HUES64 (cell line): Measurements from ENCODE around the gene TNP1.

ENCODE experiments used
- H3K27ac ChIP-seq: 2 replicates; pipeline ENCODE4 v1.7.0; 2013; ENCODE audit warnings: low read depth, low read length, inconsistent platforms
- H3K27me3 ChIP-seq: 2 replicates; pipeline ENCODE4 v1.6.1; 2013; ENCODE audit warnings: mild to moderate bottlenecking, low read length; ENCODE audit not compliant: insufficient read depth
- H3K36me3 ChIP-seq: 2 replicates; pipeline ENCODE4 v1.6.1; 2013; ENCODE audit warnings: mild to moderate bottlenecking, low read length; ENCODE audit not compliant: insufficient read depth
- H3K4me1 ChIP-seq: 2 replicates; pipeline ENCODE4 v1.6.1; 2013; ENCODE audit warnings: mild to moderate bottlenecking, low read length, moderate library complexity; ENCODE audit not compliant: insufficient read depth
- H3K4me3 ChIP-seq: 2 replicates; pipeline ENCODE4 v1.5.1; 2013; ENCODE audit warnings: mild to moderate bottlenecking, low read length, moderate library complexity
- H3K9ac ChIP-seq: 2 replicates; pipeline ENCODE4 v1.6.1; 2013; ENCODE audit warnings: mild to moderate bottlenecking, low read depth, low read length
- H3K9me3 ChIP-seq: 2 replicates; pipeline ENCODE4 v1.6.1; 2013; ENCODE audit warnings: low read depth, low read length; ENCODE audit not compliant: insufficient read depth
- WGBS: fragments of 150-250, 120-280 bp; methylation state at CpG from one replicate; pipeline ENCODE4 v1.1.7; 2013; ENCODE audit warnings: missing lambda C conversion rate; 5-methylcytosine and 5-hydroxymethylcytosine counted together

Gene TNP1

DNA sequence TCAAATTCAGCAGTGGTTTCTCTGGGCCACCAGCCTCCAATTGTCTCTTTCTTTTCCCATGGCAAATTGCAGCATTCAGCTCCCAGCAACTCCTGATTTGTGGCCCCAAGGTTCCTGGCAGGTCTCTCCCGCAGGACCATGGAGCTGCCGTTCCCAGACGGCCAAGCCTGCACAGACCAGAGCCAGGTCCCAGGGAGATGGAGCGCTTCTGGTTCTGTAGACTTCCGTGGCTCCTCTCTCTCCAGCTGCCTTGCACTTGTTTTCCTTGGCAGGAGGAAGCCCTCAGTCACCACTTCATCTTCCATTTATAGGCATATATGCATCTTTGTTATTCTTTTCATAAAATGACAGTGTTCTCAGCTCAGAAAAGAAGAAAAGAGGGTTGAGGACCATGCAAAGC is 21.7 kb downstream of the TNP1 start:
- H3K27me3 ChIP-seq, result no peaks in the 10 kb centered on the region
- no peaks in the 10 kb centered on the region for H3K9me3 ChIP-seq
- 94% methylated on average over 5 of the region's 5 CpGs for WGBS
- H3K9ac ChIP-seq, result no peak overlapping the region
- H3K36me3 ChIP-seq, result no peaks in the 10 kb centered on the region
- no peaks in the 10 kb centered on the region for H3K4me1 ChIP-seq
- no peak overlapping the region for H3K4me3 ChIP-seq
- no peak overlapping the region for H3K27ac ChIP-seq

DNA sequence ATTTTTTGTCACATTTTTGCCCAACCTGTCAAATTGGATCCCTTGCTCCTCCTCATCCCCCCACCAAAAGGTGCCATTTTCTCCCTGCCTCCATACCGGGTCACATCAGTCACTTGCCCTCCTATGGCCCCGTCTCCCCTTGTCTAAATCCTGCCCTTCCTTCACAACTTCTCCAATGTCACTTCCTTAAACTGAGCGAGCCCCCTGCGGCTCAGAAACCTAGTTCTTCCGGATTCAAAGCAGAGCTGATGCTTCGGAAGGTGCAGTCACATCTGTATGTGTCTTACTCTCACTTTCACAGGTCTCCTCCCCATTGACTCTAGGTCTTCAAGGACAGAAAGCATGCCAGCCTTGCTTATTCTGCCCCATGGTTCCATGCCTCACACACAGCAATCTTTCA is 22.1 kb downstream of the TNP1 start:
- H3K4me1 ChIP-seq, result no peaks in the 10 kb centered on the region
- 89% methylated on average over 6 of the region's 6 CpGs for WGBS
- no peaks in the 10 kb centered on the region for H3K36me3 ChIP-seq
- H3K27me3 ChIP-seq, result no peaks in the 10 kb centered on the region
- no peak overlapping the region for H3K4me3 ChIP-seq
- no peak overlapping the region for H3K9ac ChIP-seq
- H3K9me3 ChIP-seq, result no peaks in the 10 kb centered on the region
- no peak overlapping the region for H3K27ac ChIP-seq

DNA sequence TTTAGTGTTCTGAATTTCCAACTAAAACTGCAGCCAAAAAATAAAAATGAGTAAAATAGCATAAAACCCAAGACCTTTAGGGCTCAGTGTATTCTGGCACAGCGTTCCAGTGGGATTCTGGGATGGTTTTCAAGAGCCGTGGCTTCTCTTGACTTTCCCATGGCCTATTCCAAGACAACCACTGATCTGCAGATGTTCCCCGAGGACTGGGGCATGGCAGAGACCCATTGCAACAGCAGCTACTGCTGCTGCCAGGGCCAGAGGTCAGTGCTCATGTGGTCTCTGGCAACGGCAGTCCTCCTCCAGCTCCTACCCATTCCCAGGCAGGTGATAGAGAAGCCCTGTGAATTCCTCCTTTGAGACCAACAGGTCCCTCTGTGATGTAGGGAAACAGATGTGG is 26.8 kb downstream of the TNP1 start:
- Histone ChIP-seq H3K4me1 (no peaks in the 10 kb centered on the region), H3K36me3 (no peaks in the 10 kb centered on the region), H3K9ac (no peak overlapping the region), H3K4me3 (no peak overlapping the region), H3K27me3 (no peaks in the 10 kb centered on the region), H3K9me3 (no peaks in the 10 kb centered on the region), H3K27ac (no peak overlapping the region)
- 92% methylated on average over 4 of the region's 4 CpGs for WGBS

DNA sequence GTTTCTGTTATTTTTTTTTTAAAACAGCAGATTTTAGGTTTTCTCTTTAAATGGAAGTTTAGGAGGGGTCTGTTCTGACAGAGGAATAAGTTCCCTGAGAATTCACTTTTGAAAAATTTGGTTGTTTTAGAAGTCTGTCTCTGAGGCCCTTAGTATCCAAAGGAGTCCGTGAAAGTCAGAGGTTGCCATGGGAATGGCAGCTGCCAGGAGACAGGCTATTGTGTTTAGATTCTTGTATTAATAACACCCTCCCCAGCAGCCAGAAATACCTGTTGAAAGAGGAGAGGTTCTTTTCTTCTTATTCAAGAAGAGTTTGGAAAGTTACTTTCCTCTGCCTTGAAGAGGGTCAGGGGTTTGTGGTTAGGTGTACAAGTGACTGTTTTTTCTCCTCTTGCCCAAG is 29.5 kb downstream of the TNP1 start:
- Histone ChIP-seq H3K4me1 (peaks cover 5% of the 10 kb centered on the region; the same call in 1 of the 2 replicates), H3K36me3 (no peaks in the 10 kb centered on the region), H3K4me3 (no peak overlapping the region), H3K27me3 (no peaks in the 10 kb centered on the region), H3K27ac (no peak overlapping the region), H3K9me3 (no peaks in the 10 kb centered on the region), H3K9ac (no peak overlapping the region)
- 67% methylated on average over 1 of the region's 1 CpG for WGBS

DNA sequence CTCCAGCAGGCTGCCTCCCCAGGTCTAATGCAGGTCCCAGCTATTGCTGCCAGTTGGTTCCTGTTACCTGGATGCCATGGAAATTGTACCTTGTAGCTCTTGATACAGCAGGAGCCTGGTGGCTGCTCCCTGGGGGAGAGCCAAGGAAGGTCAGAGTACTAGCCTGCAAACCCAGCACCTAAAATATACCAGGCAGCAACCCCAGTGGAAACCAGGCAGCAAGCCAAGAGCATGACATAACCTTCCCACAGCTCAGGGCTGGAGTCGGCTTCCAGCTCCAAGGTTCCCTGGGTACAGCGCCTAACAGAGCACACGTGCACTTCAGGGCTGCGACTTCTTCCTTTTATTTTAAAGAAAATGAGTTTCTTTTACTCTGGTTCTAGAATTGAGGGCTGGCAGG is 30.3 kb downstream of the TNP1 start:
- no peak overlapping the region for H3K27ac ChIP-seq
- no peak overlapping the region for H3K9ac ChIP-seq
- 91% methylated on average over 4 of the region's 4 CpGs for WGBS
- no peaks in the 10 kb centered on the region for H3K36me3 ChIP-seq
- no peak overlapping the region for H3K4me3 ChIP-seq
- no peaks in the 10 kb centered on the region for H3K27me3 ChIP-seq
- peaks cover 5% of the 10 kb centered on the region; the same call in 1 of the 2 replicates for H3K4me1 ChIP-seq
- no peaks in the 10 kb centered on the region for H3K9me3 ChIP-seq

DNA sequence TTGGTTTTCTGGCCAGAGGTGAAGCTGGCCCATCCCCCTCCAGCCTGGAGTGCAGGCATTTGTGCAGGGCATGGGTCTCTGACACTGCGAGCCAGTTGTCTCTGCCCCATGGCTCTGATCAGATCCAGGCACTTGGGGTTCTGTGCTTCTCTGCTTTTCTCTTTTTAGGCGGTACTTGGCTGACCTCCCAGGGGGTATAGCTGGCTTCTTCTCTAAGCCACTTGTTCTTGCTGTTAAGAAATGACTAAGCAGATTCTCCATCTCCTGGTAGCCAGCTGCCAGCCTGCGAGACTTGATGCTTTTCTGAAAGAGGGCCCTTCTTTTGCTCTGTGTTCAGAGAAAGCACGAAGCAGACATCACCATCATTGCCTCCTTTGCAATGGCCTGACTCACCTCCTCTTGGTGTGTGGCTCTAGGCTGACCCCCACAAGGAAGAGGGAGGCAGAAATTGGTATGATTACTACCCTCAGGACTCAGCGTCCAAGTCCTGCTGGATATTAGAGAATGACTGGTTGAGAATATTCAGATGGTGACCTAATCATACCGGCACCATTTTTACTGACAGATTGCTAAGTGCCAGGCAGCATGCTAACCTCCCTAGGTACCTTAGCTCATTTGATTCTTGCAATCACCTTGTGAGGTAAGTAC is 32.7 kb downstream of the TNP1 start:
- Histone ChIP-seq H3K27me3 (no peaks in the 10 kb centered on the region), H3K36me3 (no peaks in the 10 kb centered on the region), H3K9me3 (no peaks in the 10 kb centered on the region), H3K27ac (no peak overlapping the region), H3K4me3 (no peak overlapping the region), H3K4me1 (peaks cover 5% of the 10 kb centered on the region; the same call in 1 of the 2 replicates), H3K9ac (no peak overlapping the region)
- WGBS, result 85% methylated on average over 6 of the region's 6 CpGs

DNA sequence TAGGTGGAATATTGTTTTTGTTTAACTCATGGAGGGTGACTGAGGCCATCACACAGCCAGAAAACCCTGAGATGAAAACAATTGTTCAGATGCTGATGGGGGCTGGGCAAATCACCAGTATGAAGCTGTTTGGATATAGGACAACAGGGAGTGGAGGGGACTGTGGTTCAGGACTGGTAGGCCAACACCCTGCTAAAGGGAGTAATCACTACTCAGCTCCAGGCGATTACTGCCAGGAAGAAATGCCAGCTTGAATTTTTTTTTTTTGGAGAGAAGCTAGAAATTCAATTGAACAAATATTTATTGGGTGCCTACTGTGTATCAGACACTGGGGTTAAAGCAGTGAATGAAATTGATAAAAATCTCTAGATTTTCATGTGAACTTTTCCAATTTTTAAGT is 37.4 kb downstream of the TNP1 start:
- WGBS, result 86% methylated on average over 1 of the region's 1 CpG

DNA sequence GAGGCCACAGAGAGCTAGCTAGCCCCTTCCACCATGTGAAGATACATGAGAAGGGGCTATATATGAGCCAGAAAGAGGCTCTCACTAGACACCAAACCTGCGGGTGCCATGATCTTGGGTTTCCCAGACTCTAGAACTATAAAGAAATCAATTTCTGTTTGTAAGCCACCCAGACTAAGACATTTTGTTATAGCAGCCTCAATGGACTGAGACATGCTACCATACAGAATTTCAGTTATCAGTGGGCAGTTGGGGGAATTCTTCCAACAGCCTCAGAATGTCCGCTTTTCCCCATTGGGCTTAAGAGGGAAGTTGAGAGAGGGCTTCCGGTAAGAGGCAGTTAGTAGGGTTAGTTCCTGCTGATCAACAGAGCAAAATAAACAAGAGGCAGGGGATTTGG is 39.2 kb downstream of the TNP1 start:
- H3K9ac ChIP-seq, result no peak overlapping the region
- no peaks in the 10 kb centered on the region for H3K9me3 ChIP-seq
- no peaks in the 10 kb centered on the region for H3K27me3 ChIP-seq
- H3K36me3 ChIP-seq, result no peaks in the 10 kb centered on the region
- no peak overlapping the region for H3K27ac ChIP-seq
- WGBS, result 97% methylated on average over 3 of the region's 3 CpGs
- H3K4me3 ChIP-seq, result no peak overlapping the region
- no peaks in the 10 kb centered on the region for H3K4me1 ChIP-seq

More for the DNA sequence above, 37.4 kb downstream of the TNP1 start:
- Histone ChIP-seq H3K9ac (no peak overlapping the region), H3K4me1 (peaks cover 5% of the 10 kb centered on the region; the same call in 1 of the 2 replicates), H3K27me3 (no peaks in the 10 kb centered on the region), H3K9me3 (no peaks in the 10 kb centered on the region), H3K4me3 (no peak overlapping the region), H3K36me3 (no peaks in the 10 kb centered on the region), H3K27ac (no peak overlapping the region)

DNA sequence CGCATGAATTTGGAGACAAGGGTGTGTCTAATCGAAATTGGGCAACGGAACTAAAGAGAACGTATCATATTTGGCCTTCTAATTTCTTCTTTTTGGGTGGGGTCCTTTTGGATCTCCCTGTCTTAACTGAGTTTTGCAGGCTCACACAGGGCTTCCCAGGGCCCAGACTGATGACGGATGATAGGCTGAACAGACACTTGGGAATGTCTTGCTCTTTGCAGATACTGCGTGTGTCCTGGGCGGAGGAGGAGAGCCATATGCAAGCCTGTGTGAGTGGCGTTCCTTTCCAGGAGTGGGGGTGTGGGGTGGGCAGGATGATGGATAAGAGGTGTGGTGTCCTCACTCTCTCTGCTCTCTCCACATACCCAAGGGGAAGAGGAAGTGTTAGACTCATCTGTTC is 40.1 kb downstream of the TNP1 start:
- H3K27ac ChIP-seq, result no peak overlapping the region
- no peak overlapping the region for H3K9ac ChIP-seq
- 96% methylated on average over 8 of the region's 8 CpGs for WGBS
- H3K36me3 ChIP-seq, result no peaks in the 10 kb centered on the region
- no peak overlapping the region for H3K4me3 ChIP-seq
- H3K9me3 ChIP-seq, result no peaks in the 10 kb centered on the region
- no peaks in the 10 kb centered on the region for H3K27me3 ChIP-seq
- H3K4me1 ChIP-seq, result no peaks in the 10 kb centered on the region

DNA sequence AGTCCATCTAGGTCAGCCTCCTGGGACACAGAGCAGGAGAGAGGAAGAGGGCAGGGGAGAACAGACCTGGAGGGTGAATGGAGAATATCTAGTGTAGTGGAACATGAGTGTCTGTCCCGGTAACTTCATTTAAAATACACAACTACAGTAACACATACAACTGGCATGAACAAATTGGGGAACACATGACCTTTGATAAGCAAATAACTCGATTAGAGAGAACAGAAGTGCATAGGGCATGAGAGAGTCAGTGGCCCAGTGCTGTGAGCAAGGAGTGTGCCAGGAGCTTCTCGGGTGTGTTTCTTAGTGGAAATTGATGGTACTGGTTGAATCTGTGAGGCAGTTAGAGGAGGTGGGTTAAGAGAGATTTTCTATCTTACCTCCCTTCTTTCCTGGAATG is 40.8 kb downstream of the TNP1 start:
- H3K27me3 ChIP-seq, result no peaks in the 10 kb centered on the region
- no peak overlapping the region for H3K9ac ChIP-seq
- no peaks in the 10 kb centered on the region for H3K4me1 ChIP-seq
- no peak overlapping the region for H3K27ac ChIP-seq
- no peak overlapping the region for H3K4me3 ChIP-seq
- H3K9me3 ChIP-seq, result no peaks in the 10 kb centered on the region
- WGBS, result 85% methylated on average over 2 of the region's 3 CpGs
- H3K36me3 ChIP-seq, result no peaks in the 10 kb centered on the region

DNA sequence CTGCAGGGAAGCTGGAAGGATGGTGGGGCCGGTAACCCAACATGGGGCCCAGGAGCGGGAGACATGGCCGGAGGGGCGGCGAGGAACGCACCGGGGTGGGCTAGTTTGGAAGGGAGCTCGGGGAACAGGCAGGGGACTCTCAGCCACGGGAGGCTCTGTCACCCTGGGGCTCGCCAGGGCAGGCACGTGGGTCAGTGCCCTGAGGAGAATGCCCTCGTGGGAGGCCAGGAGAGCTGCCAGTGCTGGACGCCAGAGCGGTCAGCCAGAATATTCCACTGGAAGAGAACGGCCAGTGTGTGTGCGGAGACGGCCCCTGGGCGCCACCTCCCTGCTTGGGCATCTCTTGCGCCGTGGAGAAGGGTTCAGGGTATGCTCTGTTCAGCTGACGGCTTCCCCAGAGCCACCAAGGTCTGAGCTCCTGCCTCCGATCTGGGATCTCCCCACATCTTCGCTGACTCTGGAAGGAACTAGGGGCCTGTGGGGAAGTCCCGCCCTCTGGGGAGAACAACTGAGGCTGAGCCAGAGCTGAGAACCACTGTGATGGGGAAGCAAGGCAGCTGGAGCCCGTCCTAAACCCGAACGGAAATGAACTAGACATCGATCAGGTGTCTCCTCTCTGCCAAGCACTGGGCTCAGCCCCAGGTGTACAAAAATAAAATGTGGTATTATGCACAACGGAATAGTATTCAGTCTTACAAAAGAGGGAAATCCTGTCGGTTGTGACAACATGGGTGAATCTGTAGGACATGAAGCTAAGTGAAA is 49.3 kb downstream of the TNP1 start:
- no peak overlapping the region for H3K9ac ChIP-seq
- WGBS, result 94% methylated on average over 30 of the region's 30 CpGs
- no peaks in the 10 kb centered on the region for H3K27me3 ChIP-seq
- H3K4me3 ChIP-seq, result no peak overlapping the region
- H3K4me1 ChIP-seq, result no peaks in the 10 kb centered on the region
- H3K36me3 ChIP-seq, result no peaks in the 10 kb centered on the region
- H3K27ac ChIP-seq, result no peak overlapping the region
- H3K9me3 ChIP-seq, result no peaks in the 10 kb centered on the region
